Activated T-cell treated with anti-CD3 and anti-CD28 coated beads, Interleukin-2, amount 50 U/mL, for 1 hour (primary cell): Measurements from ENCODE around the gene LRRC4C.

Source experiments
- DNase-seq: peaks from one replicate; pipeline ENCODE4 v3.0.0-alpha.2; 2020

The LRRC4C gene

GRCh38 chr11:41320238-41320637, 139.2 kb downstream of the LRRC4C start:
- DNase-seq, result no peak

GRCh38 chr11:41319434-41319833, 140.0 kb downstream of the LRRC4C start:
- DNase-seq, result no peak

DNA sequence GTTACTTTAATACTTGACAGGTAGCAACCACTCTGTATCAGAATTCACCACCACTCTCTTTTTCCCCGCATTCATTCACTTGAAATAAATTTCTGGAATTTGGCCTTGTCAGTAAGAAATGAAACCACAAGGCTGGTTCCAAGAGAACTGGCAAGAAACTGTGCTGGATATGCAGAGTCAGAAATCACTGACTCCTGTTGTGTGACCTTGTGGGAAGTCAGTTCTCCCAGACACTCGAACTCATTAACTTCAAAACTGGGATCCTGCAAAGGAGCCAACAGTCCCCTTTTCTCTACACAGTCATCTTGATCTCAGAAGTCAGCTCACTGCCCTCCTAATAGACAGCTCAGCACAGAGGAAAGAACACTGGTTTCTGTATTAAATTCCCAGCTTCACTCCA, 142.7 kb downstream of the LRRC4C start:
- DNase-seq, result no peak

GRCh38 chr11:41313226-41313625, 146.2 kb downstream of the LRRC4C start:
- no peak for DNase-seq

- no peak for DNase-seq
These were observed 149.7 kb downstream of the LRRC4C start for GRCh38 chr11:41309716-41310115.

GRCh38 chr11:41309111-41309522, 150.3 kb downstream of the LRRC4C start:
- no peak for DNase-seq

- no peak for DNase-seq
These were observed 151.2 kb downstream of the LRRC4C start for GRCh38 chr11:41308286-41308685.

- DNase-seq, result no peak
These were observed 152.0 kb downstream of the LRRC4C start for GRCh38 chr11:41307296-41308080.

- no peak for DNase-seq
These were observed 153.0 kb downstream of the LRRC4C start for GRCh38 chr11:41306431-41306830.

GRCh38 chr11:41301023-41301422, 158.4 kb downstream of the LRRC4C start:
- DNase-seq, result no peak

DNA sequence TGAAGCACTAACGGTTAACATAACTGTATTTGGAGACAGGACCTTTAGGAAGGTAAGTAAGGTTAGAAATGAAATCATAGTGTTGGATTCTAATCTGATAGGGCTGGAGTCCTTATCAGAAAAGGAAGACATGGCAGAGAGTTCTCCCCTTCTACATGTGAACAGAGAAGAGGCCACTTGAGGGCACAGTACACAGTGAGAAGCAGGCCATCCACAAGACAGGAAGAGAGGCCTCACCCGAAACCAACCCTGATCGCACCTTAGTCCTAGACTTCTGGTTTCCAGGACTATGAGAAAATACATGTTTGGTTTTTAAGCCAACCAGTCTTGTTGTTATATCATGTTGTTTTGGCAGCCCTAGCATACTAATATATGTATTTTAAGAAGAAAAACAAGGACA, 170.0 kb downstream of the LRRC4C start:
- no peak for DNase-seq

GRCh38 chr11:41286751-41287150, 172.7 kb downstream of the LRRC4C start:
- no peak for DNase-seq

GRCh38 chr11:41284354-41284753, 175.1 kb downstream of the LRRC4C start:
- no peak for DNase-seq

DNA sequence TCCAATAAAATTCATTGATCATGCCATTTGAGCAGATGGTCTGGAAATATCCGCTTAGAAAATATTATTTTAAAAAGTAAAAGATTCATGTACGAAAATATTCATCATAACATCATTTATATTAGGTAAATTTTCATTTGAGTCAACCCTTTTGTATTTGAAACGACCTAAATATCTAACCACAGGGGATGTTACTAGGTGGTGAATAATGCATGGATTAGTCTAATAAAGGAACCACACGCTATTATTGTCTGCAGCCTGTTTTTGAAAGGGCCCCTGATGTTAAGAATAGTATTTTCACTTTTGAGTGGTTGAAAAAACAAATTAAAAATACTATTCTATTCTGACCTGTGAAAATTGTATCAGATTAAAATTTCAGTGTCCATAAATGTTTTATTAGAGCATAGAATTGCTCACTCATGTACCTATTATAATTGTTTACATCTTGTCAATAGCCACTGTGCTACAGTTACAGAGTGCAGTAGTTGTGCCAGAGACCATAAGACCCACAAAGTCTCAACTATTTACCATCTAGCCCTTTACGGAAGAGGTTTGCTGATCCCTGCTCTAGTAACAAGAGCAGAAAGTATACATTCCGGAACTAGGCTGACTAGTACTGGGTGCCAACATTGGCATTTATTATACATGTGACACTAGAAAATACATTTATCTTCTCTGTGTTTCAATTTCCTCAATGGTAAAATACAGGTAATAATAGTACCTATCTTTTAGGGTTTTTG, 176.1 kb downstream of the LRRC4C start:
- DNase-seq, result no peak

DNA sequence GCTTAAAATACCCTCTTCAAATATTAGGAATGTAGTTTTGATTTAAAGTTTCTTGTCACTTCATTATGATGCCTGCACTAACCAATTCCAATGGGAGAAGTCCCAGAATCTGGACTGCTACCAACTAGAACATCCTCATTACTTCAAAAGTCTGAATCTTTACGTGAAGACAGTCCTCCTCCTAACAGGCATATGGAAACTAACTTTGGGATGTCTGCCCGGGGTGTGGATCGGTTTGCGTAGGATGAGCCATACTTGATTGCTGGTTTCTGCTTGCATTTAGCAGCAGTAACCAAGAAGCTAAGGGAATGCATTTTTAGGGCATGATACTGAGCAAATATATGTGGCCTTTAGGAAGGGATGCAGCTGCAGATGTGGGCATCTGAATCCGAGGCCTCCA, 177.1 kb downstream of the LRRC4C start:
- no peak for DNase-seq

DNA sequence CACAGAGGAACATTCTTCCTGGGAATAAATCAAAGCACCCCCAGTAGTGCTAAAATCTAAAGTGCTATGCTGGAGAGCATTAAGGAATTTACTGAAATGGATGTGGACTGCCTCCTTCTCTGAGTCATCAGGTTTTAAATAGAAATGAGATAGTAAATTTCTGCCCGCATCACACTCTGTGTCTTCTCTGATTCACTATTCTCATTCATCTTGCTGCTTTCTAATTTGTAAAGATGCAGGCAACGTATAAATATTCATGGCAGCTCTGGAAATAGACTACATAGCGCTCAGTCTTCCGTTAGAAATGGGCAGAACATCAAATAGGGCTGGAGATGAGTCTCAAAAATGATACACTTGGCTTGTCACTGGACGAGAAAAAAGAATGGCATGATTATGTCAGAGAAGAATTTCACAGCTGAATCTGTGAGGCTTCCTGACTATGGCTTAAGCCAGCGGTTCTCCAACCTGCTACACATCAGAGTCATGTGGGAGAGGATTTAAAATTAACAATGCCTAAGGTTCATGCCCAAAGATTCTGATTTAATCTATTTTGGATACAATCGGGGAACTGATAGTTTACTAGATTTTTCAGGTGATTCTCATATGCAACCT, 178.2 kb downstream of the LRRC4C start:
- no peak for DNase-seq

DNA sequence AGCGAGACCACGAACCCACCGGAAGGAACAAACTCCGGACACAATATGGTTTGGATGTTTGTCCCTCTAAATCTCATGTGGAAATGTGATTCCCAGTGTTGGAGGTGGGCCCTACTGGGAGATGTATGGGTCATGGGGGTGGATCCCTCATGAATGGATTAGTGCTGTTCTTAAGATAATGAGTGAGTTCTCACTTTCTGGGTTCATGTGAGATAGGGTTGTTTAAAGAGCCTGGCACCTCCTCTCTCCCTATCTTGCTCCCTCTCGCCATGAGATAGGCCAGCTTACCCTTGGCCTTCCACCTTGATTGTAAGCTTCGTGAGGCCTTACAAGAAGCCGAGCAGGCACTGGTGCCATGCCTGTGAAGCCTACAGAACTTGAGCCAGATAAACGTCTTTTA, 184.6 kb downstream of the LRRC4C start:
- DNase-seq, result no peak

DNA sequence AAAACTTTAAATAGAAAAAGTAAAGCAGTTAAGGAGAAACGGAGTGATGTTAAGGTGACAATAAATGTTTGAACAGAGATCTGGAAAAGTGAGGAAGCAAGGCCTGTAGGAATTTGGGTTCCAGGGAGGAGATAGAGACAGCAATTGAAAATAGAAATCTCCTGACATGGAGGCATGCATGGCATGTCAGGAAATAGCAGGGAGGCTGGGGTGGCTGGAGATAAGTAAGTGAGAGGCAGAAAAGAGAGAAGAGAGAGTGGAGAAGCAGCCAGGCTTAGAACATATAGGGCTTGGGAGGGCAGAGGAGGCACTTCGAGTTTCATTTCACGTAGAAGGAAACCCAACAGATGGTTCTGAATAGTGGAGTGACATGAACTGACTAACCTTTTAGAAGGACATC, 185.5 kb downstream of the LRRC4C start:
- no peak for DNase-seq

- no peak for DNase-seq
These were observed 192.0 kb downstream of the LRRC4C start for GRCh38 chr11:41267451-41267850.

- DNase-seq, result no peak
These were observed 203.4 kb downstream of the LRRC4C start for GRCh38 chr11:41256041-41256440.

DNA sequence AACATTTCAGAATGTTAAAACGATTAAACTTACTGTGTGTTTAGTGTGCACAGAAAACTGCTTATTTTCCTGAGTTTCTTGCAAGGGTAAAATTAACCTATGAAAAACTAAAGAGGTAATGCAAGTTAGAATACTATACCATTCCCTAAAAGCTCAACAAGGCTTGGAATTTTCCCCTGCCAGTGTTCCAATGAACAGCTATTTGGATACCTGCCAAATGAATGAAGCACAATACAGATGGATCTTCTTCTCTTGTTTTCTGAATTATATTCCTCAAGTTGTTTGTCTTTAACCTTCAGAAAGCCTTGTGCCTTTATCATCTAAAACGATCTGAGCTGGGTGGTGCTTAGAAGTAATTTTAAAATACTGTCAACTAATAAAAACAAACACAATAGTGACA, 204.5 kb downstream of the LRRC4C start:
- DNase-seq, result no peak

- DNase-seq, result no peak
These were observed 209.0 kb downstream of the LRRC4C start for GRCh38 chr11:41250408-41250935.

GRCh38 chr11:41247621-41248020, 211.8 kb downstream of the LRRC4C start:
- DNase-seq, result no peak

DNA sequence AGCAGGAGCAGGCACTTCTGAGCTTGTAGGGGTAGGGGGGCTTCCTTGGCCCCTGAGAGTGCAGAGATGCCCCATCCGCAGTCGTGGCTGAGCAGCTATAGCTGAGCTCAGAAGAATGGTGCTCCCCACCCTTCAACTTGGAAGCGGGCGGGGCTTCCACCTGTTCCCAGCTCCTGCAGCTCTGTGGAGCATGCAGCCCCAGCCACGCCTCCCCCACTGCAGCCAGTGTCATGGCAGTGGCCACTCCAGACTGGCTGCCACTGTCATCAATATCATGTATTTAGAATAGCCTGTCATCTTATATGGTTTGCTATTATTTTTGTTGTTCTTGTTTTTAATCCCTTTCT, 213.1 kb downstream of the LRRC4C start:
- DNase-seq, result no peak
